HL-60 (cell line): ENCODE data around the gene TMPRSS13.

Experiments used
- DNase-seq, 2 experiments: peaks; one replicate each; pipeline ENCODE4 v3.0.0-alpha.2; 2010 to 2020; ENCODE audit warnings: low read depth in 1 of 2, low spot score in 1 of 2
- H3K27ac ChIP-seq: fragments of 250-450 bp; sonication (Bioruptor Pico); replicated peaks from 2 replicates; pipeline ENCODE4 v1.5.1; 2020; ENCODE audit warnings: mild to moderate bottlenecking, moderate library complexity
- H3K27me3 ChIP-seq: fragments of 250-450 bp; sonication (Bioruptor Pico); 2 replicates; pipeline ENCODE4 v1.5.1; 2021; ENCODE audit warnings: mild to moderate bottlenecking, moderate library complexity; ENCODE audit not compliant: insufficient read depth, poor library complexity, severe bottlenecking
- H3K4me3 ChIP-seq: replicated peaks from 2 replicates; pipeline ENCODE4 v1.5.1; 2011; ENCODE audit warnings: mild to moderate bottlenecking, control low read depth, low read length; ENCODE audit not compliant: insufficient read depth
- GABPA ChIP-seq: IDR thresholded peaks from 2 replicates; pipeline ENCODE4 v1.6.1; 2012; ENCODE audit warnings: low read depth
- POLR2AphosphoS5 ChIP-seq: IDR thresholded peaks from 2 replicates; pipeline ENCODE4 v1.6.1; 2012; ENCODE audit warnings: low read depth
- REST ChIP-seq: IDR thresholded peaks from 2 replicates; pipeline ENCODE4 v1.6.1; 2012; ENCODE audit warnings: low read depth; ENCODE audit not compliant: insufficient replicate concordance
- SPI1 ChIP-seq: IDR thresholded peaks from 2 replicates; pipeline ENCODE4 v1.6.1; 2012; ENCODE audit warnings: low read depth, mild to moderate bottlenecking, borderline replicate concordance
- TF ChIP-seq, protein P1 (sequence below): IDR thresholded peaks from one replicate; pipeline ENCODE4 v1.5.1; 2011; ENCODE audit warnings: low read length, control low read depth, inconsistent platforms; ENCODE audit not compliant: insufficient read depth

Gene TMPRSS13

DNA sequence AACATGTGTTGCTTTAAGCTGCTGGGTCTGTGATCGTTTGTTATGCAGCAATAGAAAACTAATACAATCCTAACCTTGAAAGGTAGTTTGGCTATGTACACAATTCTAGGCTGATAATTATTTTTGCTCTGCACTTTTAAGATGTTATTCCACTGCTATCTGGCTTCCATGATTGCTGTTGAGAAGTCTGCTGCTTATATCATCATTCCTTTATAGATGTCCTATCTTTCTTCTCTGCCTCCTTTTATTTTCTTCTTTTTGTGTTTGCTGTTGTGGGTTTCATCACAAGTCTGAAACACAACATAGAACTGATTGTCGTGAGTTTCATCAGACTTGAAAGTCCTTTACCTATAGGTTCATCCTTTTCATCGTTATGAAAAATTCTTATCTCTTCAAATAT is 76.9 kb downstream of the TMPRSS13 start:
- no peak for DNase-seq
- no peak overlapping the region for H3K4me3 ChIP-seq
- H3K27ac ChIP-seq, result no peak overlapping the region
- TF ChIP-seq, protein P1, sequence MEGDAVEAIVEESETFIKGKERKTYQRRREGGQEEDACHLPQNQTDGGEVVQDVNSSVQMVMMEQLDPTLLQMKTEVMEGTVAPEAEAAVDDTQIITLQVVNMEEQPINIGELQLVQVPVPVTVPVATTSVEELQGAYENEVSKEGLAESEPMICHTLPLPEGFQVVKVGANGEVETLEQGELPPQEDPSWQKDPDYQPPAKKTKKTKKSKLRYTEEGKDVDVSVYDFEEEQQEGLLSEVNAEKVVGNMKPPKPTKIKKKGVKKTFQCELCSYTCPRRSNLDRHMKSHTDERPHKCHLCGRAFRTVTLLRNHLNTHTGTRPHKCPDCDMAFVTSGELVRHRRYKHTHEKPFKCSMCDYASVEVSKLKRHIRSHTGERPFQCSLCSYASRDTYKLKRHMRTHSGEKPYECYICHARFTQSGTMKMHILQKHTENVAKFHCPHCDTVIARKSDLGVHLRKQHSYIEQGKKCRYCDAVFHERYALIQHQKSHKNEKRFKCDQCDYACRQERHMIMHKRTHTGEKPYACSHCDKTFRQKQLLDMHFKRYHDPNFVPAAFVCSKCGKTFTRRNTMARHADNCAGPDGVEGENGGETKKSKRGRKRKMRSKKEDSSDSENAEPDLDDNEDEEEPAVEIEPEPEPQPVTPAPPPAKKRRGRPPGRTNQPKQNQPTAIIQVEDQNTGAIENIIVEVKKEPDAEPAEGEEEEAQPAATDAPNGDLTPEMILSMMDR, result no peak
- TF ChIP-seq GABPA (no peak), SPI1 (no peak), REST (no peak), POLR2AphosphoS5 (no peak)
- no peaks in the 10 kb centered on the region for H3K27me3 ChIP-seq

DNA sequence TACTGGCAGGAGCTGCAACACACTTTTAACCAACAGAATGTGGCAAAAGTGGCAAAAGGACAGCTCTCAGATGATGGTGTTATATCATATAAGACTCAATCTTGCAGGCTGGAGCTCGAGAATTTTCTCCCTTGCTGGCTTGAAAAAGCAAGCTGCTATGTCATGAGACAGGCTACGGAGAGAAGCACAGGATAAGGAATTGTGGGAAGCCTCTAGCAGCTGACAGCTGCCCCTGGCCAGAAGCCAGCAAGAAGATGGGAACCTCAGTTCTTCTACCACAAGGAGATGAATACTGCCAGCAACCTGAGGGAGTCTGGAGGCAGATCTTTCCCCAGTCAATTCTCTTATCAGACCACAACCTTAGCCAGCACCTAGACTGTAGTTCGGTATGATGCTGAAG is 77.3 kb downstream of the TMPRSS13 start:
- TF ChIP-seq POLR2AphosphoS5, result no peak
- TF ChIP-seq, protein P1, result no peak
- no peak for TF ChIP-seq GABPA
- TF ChIP-seq REST, result no peak
- no peak for TF ChIP-seq SPI1
- no peak overlapping the region for H3K27ac ChIP-seq
- no peak overlapping the region for H3K4me3 ChIP-seq
- DNase-seq, result no peak
- H3K27me3 ChIP-seq, result no peaks in the 10 kb centered on the region

DNA sequence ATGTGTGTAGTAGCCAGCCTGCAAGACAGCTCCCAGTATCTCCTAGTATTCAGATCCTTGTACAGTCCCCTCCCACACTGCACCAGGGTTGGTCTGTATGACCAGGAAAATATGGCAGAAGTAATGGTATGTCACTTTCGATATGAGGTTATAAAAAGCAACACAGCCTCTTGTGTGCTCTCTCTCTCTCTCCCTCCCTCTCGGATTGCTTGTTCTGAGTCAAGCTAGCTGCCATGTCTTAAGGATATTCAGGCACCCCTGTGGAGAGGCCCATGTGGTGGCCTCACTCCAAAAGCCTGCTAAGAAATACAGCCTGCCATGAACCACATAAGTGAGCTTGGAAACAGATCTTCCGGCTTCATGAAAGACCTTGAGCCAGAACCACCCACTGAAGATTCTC is 78.1 kb downstream of the TMPRSS13 start:
- Histone ChIP-seq H3K27me3 (no peaks in the 10 kb centered on the region), H3K27ac (no peak overlapping the region), H3K4me3 (no peak overlapping the region)
- TF ChIP-seq, protein P1, result no peak
- no peak for TF ChIP-seq GABPA
- no peak for TF ChIP-seq POLR2AphosphoS5
- no peak for TF ChIP-seq SPI1
- no peak for TF ChIP-seq REST
- no peak for DNase-seq
